CD4-positive, alpha-beta T cell treated with Interleukin-15 for 4 hours (primary cell): ENCODE data around the gene KDM4B.

Experiments used
- DNase-seq: peaks from one replicate; pipeline ENCODE4 v3.0.0-alpha.2; 2020; ENCODE audit warnings: low spot score

The KDM4B gene

DNA sequence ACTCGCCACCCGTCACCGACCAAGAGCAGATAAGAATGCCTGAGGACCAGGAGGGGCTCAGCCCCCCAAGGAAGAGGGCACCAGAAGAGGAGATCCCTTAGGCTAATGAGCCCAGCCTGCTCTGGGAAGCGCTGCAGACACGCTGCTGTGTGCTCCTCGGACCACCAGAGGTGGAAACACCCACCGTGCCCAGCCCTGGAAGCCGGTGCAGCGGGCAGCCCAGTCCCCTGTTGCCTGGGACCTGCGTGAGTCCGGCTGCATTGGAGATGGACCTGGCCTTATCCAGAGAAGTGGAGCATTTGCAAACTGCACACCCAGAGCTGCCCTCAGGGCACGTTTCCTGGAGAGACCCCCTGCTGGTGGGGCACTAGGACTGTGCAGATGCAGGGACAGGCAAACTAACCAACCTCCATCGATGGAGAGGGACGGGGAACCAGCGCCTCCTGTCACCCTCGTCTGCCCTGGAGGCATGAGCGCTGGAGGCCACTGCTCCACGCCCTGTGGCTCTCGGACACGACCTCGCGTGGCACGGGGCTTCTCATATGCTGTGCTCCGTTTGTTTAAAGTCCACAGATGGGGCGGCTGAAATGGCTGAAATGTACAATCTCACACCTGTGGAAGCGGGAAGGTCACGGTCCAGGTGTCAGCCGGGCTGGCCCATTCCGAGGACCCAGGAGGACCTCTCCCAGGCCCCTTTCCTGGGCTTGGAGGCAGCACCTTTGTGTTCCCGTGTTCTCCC is 153.9 kb downstream of the KDM4B start:
- DNase-seq: no peak

DNA sequence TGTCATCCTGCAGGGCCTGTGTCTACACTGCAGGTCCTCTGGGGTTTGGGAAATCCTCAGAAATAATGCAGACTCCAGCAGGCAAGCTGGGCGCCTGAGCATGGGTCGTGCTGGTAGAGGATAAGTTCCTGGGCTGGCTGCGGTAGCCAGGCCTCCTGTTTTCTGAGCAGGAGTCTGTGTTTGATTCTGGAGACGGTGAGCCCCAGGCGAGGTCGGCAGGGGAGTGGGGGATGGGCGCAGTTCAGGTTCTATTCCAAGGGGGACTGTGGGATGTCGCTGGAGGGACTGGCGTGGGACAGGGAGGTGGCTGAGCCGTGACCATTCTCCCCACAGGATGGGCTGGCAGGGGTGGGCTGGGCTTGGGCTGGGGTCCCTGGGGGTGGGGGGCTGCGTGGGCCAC is 154.7 kb downstream of the KDM4B start:
- DNase-seq: no peak

DNA sequence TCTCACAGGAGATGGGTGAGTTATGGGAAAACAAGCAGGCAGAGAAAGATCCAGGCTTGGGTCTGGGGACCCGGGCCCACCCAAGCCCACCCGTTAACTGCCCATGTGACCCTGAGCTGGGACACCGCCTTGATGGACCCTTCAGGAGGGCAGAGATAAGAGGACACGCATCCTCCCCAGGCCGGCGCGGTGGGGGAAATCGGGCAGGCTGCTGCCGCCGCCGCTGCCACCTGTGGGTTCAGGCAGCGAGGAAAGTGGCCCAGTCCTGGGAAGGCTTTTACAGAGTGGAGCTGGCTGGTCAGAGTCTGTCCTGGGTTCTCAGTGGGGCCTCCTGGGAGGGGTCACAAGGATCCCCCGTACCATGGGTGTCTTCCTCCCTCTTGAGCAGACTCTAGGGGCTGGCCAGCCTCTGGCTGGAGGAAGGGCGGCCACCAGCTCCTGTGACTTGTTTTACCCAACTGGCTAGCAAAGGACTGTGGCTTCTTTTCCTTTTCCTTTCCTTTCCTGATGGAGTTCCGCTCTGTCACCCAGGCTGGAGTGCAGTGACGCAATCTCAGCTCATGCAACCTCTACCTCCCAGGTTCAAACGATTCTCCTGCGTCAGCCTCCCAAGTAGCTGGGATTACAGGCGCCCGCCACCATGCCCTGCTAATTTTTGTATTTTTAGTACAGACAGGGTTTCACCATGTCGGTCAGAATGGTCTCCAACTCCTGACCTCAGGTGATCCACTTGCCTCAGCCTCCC is 155.4 kb downstream of the KDM4B start:
- no peak for DNase-seq

DNA sequence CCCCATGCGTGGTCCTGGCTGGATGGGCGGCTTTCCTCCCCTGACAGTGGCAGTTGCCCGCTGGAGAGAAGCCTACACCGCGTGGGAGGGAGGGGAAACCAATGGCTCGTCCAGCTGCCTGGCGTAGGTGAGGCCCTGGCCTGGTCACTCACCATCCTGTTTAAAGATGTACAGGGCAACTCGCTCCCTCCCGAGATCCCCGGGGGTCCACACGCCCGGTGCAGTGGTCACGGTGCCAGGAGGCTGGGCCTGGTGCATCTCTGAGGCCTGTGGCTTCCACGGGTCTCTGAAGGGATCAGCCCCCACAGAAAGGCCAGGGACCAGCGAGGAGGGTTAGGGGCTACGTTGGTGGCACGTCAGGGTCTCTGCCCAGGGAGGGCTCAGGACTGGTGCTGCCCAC is 156.5 kb downstream of the KDM4B start:
- DNase-seq: no peak

DNA sequence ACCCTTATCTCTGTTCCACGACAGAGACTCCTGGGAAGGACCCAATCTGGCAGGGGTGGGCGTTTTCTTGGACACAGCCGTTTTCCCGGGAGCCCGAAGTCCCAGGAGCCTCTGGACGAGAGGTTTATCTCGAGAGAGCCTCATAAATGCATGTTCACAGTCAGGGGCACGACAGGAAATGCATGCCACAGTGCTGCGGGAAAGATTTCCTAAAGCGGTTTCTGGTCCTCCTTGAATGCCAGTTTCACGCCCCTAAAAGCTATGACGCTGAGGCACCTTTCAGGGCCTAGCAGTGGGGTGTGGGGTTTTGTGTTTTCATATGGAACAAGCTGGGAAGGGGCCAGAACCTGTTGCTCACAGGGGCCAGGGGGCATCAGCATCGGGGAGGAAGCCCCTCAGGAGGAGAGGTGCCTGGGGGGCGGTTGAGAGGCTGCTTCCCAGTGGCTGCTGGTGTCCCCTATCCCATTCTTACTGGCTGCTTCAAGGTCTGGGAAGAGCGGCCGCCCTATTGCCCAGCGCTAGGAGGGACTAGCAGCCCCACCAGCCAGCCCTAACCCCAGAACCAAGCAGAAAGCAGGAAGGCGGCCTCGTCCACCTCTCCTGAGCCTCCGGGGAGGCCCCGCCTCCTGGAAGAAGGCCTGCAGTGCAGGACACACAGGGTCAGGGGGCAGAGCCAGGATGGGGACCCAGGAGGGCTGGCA is 157.0 kb downstream of the KDM4B start:
- no peak for DNase-seq

DNA sequence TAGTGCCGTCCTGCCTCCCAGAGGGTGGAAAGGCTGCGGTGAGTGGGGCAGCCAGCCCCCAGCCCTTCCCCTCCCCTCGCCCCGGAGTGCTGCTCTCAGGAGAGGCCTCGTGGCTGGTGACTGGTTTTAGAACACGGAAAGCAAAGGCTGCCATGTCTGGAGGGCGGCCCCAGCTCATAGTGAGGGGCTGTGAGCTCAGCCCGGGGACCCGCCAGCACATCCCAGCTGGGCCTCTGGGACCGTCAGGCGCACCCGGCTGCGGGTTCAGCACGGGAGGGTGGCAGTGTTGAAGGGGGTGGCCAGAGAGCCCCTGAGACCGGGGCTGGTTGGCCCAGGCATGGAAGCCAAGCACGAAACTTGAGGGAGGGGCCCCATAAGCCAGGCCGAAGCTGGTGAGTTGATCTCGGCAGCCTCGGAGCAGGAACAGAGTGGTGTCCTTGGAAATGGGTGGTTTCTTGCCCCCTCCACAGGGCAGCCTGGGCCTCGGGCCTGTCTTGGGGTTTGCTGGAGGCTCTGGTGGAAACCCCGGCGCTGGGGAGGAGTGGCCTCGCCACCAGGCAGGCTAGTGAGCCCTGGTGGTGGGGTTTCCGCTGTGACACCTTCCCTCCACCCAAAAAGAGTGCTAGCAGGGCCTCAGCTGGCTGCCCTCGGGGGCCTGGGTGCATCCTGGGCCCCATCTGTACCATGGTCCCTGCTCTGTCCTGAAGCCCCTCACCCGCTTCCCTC is 157.7 kb downstream of the KDM4B start:
- DNase-seq: no peak

DNA sequence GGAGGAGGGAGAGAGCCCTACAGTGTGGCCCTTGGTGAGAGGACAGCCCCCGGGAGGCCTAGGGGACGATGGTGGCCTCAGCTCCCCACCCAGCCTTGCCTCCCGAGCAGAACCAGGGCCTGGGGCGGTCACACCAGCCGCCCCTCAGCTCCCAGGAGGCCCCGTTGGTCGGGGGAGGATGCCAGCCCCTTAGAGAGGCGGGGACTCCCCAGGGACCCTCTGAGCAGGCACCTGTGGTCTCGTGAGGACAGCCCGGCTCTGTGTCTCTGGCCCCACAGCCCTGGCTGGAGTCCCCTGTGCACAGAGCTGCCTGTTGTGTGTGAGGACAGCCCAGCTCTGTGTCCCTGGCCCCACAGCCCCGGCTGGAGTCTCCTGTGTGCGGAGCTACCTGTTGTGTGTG is 158.8 kb downstream of the KDM4B start:
- no peak for DNase-seq

DNA sequence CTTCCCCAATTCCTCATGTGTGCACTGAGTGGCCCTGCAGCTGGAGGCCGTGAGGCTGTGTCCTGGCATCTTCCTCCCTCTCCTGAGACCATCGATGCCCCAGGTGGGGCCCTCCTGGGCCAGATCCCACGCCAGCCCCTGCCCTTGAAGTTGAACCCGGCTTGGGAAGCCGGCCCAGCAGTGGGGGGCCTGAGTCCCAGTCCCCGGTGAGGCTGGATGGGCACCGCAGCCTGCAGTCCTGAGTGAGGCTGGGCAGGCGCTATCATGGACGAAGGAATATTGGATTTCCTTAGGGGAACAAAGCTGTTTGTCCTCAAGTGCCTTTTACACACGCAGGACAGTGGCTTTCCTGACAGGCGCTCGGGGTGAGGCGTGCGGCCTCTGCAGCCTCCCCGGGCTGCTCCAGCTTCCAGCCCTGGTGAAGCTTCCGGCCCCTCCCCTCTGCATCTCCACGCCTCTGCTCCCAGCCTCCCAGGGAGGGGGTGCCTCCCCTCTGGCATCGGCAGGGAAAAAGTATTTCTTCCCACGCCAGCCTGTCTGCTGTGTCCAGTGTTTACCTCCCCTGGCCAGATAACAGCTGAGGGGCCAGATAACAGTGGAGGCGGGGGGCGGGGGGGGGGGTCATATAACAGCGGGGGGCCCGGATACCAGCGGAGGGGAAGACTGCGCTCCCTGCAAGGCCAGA is 159.5 kb downstream of the KDM4B start:
- DNase-seq: no peak

DNA sequence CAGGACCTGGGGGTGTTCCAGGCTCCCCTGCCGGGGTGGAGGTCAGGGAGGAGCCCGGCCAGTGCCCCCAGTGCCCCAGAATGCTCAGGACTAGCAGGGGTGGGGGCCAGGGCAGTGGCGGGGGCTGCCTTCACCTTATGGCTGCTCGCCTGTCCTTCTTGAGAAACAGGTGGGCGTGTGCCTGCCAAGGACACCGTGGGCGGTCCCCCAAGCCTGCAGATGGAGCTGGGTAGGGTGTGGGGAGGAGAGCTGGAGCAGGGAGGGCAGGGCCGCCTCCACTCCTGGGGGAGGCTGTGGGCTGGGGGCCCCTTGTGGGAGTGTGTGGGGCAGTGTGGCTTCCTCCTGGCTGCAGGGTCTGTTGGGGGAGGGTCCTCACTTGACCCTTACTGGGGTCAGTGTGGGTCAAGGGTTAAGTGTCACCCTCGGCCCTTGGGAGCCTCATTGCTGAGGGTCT is 160.1 kb downstream of the KDM4B start:
- DNase-seq: no peak

DNA sequence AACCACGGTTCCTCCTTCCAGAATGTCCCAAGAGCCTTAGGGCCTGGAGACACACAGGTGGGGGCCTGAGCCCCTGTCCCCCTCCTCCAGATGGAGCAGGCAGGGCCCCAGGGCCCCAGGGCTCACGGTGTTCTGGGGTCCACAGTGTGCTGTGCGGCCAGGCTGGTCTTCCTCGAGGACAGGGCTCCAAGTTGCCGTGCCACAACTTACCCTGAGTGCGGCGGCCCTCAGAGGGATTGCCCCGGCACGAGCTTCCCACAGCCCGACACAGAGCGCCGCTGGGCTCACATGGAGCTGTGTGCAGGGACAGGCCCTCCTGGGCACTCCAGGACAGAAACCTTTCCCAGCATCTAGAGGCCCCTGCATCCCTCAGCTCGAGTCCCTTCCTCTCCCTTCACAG is 160.8 kb downstream of the KDM4B start:
- DNase-seq: no peak

DNA sequence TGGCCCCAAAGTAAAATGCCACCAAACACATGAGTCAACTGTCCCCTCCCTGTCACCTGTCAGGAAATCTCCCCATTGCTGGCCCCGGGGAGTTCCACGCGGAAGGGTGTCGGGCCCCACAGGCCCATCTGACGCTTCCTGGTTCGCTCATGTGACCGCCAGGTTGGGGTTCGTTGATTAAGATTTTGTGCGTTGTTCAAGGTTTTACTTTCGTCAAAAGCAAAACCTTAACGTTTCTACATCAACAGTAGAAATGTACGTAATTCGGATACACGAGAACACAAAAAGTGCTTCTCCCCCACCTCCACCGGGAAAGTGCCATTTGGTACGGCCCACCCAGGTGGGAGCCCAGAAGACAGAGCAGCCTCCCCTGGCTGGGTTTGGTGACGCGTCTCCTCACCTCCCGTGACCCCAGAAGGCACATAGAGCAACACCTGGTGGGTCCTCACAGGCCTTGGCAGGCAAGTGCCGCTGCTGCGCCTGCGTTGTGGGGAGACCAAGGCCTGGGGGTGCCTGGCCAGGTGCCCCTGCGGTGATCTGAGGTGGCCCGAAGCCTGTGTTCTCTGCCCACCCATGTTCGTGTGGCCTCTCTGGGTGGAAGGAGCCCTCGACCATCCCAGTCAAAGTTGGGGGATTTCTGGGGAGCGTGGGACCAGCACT is 161.6 kb downstream of the KDM4B start:
- DNase-seq: peak; percentile 33

DNA sequence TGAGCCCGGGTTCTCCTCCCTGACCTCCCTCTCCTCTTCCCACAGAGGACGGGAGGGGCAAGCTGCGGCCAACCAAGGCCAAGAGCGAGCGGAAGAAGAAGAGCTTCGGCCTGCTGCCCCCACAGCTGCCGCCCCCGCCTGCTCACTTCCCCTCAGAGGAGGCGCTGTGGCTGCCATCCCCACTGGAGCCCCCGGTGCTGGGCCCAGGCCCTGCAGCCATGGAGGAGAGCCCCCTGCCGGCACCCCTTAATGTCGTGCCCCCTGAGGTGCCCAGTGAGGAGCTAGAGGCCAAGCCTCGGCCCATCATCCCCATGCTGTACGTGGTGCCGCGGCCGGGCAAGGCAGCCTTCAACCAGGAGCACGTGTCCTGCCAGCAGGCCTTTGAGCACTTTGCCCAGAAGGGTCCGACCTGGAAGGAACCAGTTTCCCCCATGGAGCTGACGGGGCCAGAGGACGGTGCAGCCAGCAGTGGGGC is 162.2 kb downstream of the KDM4B start:
- DNase-seq: no peak

DNA sequence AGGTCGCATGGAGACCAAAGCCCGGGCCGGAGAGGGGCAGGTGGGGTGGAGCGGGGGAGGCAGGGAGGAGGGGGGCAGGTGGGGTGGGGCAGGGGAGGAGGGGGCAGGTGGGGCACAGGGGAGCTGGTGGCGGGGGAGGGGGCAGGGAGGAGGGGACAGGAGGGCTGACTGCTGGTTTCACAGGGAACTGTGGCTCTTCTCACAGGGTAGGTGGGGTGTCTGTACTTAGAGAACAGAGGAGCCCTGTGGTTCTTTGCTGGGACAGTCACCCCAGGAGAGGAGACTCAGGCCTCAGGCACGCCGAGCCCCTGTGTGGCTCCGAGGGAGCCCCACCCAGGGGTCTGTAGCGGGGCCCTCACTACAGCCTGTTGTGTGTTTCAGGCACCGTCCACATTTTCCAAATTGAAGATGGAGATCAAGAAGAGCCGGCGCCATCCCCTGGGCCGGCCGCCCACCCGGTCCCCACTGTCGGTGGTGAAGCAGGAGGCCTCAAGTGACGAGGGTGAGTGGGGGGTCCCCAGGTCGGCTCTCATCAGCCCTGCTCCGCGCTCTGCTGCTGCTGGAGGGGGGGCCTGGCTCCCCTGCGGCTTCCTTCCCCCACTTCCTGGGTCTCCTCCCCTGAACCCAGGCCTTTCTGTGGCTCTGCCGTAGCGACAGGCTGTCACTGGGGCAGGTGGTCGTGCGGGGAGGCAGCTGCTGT is 162.7 kb downstream of the KDM4B start:
- DNase-seq: no peak

DNA sequence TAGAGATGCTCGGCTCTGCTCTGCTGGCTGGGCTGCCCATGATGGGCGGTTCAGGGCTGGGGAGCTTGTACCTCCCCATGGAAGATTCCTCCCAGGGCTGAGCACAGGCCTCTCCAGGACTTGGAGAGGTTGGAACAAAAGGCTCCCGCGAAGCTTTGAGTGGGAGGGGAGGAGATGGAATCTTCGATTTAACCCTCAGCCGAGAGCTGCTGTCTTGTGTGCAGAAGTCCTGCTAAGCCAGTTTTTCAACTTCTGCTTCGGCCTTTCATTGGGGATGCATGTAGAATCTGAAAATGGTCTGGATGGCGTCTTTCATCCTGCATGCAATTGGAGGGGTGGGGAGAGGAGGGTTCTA is 163.3 kb downstream of the KDM4B start:
- no peak for DNase-seq

DNA sequence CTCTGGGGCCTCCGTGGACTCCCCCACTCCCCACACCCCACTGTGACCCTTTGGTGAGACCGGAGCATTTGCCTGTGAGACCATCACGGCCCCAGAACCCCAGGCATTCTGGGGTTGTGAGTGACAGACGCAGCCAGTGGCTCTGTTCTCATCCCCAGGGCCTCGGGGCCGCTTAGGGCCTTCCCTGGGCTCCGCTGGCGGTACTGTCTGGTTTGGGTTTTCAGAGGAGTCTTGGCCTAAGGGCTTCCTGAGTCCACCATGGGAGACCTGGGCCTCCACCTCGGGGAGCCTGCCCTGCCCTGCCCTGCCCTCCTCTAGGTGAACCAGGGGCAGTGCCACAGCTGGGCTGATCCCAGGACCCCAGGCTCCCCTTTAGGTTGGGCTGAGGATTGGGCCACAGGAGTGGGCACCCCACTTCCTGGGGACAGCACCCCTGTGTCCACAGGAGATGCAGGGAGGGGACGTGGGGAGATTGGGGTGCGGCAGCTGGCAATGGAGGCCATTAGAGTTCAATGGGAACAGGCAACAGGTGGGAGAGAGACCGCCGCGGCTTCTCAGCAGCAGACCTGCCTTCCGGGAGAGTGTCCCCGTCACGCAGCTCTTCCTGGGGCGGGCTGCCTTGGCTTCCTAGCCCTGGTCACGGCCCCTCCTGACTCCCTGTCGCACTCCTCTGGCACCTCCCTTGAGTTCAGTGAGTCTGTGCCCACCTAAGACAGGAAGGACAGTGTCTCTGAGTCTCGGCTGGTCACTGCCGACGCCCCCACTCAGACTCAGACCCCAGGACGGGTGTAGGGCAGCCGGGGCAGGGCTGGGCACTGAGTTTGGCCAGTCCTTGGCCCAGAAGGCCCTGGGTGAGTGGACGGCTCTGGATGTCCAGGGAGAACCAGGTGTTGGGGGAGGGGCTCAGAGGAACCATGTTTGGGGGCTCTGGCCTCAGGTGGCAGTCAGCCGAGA is 164.1 kb downstream of the KDM4B start:
- no peak for DNase-seq

DNA sequence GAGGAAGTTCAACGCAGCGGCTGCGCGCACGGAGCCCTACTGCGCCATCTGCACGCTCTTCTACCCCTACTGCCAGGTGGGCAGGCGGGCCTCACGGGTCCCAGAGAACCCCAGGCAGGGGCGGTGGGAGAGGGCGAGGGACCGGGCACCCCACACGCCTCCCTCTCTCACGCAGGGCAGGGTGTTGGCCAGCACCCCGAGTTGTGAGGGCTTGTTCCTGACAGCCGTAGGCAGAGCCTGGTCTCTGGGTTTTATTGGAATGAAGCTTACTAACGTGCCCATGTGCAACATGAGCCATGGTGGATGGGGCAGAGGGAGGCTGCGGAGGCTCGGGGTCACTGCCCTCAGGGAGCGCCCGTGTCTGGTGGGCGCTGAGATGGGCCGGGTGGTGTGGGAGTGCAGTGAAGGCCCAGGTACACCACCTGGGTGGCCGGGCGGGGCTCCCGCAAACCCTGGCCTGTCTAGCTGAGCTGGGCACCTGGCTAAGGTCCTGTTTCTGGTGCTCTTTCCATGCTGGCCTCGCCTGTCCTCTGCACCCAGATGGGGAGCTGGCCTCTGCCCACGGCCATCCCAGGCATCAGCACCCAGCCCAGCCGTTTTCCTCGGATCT is 165.2 kb downstream of the KDM4B start:
- DNase-seq: no peak

DNA sequence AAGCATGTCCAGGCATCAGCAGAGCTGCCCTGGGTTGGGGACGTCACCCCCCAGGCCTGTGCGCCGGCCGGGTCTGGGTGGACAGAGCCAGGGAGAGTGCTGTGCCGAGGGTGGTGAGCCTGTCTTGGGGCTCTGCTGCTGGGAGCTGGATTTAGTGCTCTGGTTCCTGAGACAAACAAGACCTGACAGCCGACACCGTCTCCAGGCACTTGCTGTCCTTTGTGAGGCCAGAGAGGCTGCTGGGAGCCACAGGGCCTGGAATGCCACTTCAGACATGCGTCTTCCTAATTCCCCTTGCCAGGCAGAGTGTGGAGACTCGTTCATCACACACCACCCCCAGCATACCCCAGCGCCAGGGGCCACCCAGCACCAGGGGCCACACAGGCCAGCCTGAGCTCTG is 165.8 kb downstream of the KDM4B start:
- DNase-seq: no peak

DNA sequence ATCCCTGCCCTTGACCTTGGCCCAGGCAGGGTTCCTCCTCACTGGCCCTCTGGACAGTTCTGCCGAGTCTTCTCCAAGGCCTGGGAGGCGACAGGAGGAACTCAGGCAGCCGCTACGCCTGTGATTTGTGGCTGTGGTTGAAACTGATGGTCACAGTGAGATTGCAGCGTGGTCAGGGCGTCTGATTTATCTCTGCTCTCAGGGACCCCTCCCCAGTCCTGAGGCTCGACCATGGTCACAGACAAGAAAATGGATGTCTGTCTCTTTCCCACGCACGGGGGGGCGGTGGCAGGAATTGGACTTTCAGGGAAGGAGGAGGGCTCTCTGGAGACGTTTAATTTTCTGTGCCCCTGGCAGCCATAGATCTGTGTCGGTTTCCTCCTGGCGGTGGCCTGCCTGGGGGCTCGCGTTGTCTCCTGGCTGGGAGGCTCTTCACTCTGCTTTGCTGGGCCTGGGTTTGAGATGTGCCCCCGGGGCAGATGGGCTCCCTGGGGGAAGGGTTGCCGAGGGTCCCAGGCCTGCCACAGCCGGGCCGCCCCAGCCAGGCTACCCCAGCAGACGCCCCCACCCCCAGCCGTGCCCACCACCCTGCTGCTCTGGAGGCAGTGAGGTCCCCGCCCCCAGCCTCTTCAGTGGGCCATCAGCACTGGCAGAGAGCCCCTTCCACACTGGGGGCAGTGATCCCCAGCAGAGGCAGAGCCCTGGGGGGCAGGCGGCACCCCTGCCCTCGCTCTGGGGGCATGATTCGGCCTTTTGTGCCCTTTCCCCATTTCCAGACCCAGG is 167.4 kb downstream of the KDM4B start:
- DNase-seq: no peak
